Measurements from ENCODE around the gene ATXN1. TPM values are rescaled to one million over a fixed set of nuclear protein-coding genes. Genes with fewer than 3 reads are reported as not detected.
A peak's percentile ranks its signal among the peaks of the same experiment; 100 is the strongest.
"Not testable (repeated sequence)": the region's sequence is repeated elsewhere in the genome, so short reads cannot be mapped to it uniquely, and the experiment has no call there.

Gene ATXN1
- total RNA-seq, 2 donors from 2014 or later = 56.4 to 103 TPM

DNA sequence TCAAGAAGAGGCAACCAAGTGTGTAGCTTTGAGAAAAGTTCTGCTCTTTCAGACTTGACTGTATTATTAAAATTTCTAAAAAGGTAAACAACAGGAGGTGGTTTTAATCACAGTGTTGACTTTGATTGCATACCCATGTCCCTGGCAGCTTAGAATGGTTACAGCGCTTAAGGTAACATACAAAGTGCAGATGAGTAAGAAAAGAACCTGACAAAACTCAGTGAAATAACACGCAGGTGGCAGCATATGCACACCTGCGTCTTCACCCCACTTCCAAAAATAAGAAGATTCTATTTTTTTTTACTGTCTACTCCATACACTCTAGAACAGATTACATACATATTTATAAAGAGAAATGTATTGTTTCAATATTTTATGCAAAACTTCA is 289.4 kb downstream of the ATXN1 start:
- DNase-seq (ENCODE audit: low spot score) (no peak), ATAC-seq (no peak)
- Mint-ChIP-seq H3K36me3 (peaks cover 19% of the 10 kb centered on the region), H3K4me3 (peak overlapping the region; percentile 67), H3K9me3 (no peaks in the 10 kb centered on the region), H3K4me1 (ENCODE audit: low read depth in 2 of 2) (peaks cover 42 to 68% of the 10 kb centered on the region in 2 donors), H3K27ac (peak overlapping the region; percentile 44 to 74), H3K27me3 (no peaks in the 10 kb centered on the region)

DNA sequence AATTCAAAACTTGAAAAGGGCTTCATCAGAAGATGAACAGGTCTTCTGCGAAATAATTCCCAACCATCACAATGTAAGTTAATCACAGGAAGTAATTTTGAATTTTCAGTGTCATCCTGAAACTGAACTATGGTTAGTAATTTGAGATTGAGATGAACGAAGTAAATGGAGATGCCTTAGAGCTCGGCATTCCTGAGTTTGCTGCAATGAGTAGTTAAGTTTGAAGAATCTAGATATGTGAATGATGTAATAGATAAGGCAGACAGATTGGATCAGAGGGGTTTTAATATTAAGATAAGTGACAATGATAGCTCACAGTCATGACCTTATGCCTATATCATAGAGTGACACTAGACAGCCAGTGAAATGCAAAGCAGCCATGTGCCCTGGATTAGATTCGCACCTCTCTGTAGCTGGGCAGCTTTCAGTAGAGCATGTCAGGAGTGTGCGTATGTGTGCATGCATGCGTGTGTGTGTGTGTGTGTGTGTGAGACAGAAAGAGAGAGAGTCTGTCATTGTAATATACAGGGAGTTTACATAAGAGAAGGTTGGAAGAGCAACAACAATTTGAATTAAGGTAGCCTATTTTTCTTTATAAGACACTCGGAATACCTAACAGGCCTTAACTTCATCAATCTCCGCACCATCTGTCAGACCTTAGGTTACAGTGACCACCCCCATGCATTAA is 289.9 kb downstream of the ATXN1 start:
- H3K4me1 Mint-ChIP-seq (ENCODE audit: low read depth in 2 of 2) = peaks cover 40 to 64% of the 10 kb centered on the region in 2 donors
- no peaks in the 10 kb centered on the region for H3K27me3 Mint-ChIP-seq
- H3K36me3 Mint-ChIP-seq = peaks cover 16% of the 10 kb centered on the region
- no peaks in the 10 kb centered on the region for H3K9me3 Mint-ChIP-seq
- peak overlapping the region; percentile 67 for H3K4me3 Mint-ChIP-seq
- H3K27ac Mint-ChIP-seq = peak overlapping the region; percentile 44 to 74
- ATAC-seq = peak; percentile 46 to 69
- no peak for DNase-seq (ENCODE audit: low spot score)

DNA sequence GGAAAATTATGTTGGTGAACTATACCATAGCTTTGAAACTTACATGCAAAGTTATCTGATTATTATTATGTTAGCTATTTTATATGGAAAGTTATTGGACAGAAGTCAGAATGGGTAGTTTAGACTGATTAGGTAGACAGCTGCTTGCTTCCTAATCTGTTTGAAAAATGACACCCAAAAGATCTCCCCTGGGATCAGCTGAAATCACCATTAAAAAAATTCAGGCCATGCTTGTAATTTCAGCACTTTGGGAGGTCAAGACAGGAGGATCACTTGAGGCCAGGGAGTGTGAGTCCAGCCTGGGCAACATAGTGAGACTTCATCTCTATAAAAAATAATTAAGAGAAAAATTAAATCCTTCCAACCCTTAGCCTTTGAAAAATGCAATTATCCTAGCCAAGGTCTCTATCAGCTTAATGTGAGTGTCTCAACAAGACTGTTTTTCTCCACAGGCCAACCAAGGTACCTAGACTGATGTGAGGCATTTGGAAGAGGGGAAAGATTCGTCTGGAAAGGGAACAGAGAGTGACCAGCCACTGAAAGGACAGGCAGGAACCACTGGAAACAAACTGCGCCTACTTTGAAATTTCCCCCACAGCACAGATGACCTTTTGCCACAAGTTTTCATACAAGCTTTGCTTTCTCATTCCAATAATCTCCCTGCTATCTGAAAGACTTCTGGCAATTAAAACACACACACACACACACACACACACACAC is 290.6 kb downstream of the ATXN1 start:
- H3K4me3 Mint-ChIP-seq = peak overlapping the region; percentile 67
- H3K4me1 Mint-ChIP-seq (ENCODE audit: low read depth in 2 of 2) = peaks cover 42 to 64% of the 10 kb centered on the region in 2 donors
- H3K36me3 Mint-ChIP-seq = peaks cover 17% of the 10 kb centered on the region
- H3K27me3 Mint-ChIP-seq = no peaks in the 10 kb centered on the region
- DNase-seq (ENCODE audit: low spot score) (no peak), ATAC-seq (no peak)
- peak overlapping the region; percentile 44 to 74 for H3K27ac Mint-ChIP-seq
- no peaks in the 10 kb centered on the region for H3K9me3 Mint-ChIP-seq

DNA sequence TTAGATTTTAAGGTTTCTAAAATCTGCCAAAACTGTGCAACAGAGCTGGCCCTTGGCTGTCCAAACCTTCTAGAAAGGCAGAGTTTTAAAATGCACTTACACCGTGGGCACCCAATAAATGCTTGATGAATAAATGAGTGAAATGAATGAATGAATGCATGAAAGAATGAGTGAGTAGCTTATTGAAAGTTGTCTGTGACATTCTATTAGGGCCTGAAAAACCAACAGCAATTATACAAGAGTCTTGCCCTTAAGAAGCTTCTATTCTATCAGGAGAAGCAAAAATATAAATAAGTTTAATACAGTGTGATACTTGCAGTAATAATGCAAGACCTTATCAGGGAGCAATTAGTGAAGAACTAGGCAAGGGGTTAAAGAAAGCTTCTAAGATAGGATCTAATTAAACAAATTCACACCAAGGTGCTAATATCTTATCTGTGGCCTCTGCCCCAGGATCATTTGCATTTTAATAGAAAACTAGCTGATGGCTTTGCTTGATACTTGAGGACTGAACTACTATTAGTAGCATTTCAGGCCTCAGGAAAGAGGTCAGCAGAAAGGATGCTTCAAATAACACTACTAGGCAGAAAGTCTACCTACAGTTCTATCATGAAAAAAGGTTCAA is 292.2 kb downstream of the ATXN1 start:
- H3K36me3 Mint-ChIP-seq = peaks cover 15% of the 10 kb centered on the region
- H3K27me3 Mint-ChIP-seq = no peaks in the 10 kb centered on the region
- ATAC-seq (no peak), DNase-seq (ENCODE audit: low spot score) (no peak)
- peaks cover 45 to 56% of the 10 kb centered on the region in 2 donors for H3K4me1 Mint-ChIP-seq (ENCODE audit: low read depth in 2 of 2)
- H3K27ac Mint-ChIP-seq = peak overlapping the region; percentile 63 to 74
- no peaks in the 10 kb centered on the region for H3K9me3 Mint-ChIP-seq
- no peak overlapping the region for H3K4me3 Mint-ChIP-seq

DNA sequence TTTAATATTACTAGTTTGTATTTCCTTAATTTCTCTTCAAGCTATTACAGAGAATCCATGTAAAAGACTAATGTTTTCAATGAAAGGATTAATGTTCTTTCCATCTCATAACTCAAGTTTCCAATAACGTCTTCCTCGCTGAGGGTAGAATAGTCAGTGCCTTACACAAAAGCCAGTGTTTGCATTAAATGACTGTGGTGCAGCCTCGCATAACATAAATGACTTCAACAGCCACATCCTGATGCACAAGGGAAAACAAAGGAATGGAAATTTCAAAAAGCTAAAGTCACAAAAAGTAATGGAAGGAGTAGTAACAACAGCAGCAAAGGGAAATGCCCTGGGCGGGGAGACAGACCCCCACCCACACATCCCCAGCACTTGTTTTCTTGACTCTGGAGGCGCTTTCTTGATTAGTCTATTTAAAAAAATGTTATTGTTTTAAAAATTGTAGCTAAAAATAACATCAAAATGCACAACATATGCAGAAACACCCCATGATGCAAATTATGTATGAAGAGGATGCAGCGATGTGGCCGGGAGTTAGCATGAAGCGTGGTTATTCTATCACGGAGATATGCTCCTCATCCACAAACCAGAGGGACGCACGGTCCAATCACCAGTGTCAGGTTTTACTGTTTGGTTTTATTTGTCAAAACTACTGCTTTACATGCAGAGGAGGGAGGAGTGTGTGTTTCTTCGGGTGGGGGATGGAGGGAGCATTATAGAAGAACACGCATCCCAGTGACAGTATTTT is 294.3 kb downstream of the ATXN1 start:
- Mint-ChIP-seq H3K27ac (no peak overlapping the region), H3K4me1 (ENCODE audit: low read depth in 2 of 2) (peaks cover 49 to 56% of the 10 kb centered on the region in 2 donors), H3K9me3 (peaks cover 3% of the 10 kb centered on the region), H3K4me3 (no peak overlapping the region), H3K27me3 (no peaks in the 10 kb centered on the region), H3K36me3 (peaks cover 22% of the 10 kb centered on the region)
- DNase-seq (ENCODE audit: low spot score) (no peak), ATAC-seq (no peak)

DNA sequence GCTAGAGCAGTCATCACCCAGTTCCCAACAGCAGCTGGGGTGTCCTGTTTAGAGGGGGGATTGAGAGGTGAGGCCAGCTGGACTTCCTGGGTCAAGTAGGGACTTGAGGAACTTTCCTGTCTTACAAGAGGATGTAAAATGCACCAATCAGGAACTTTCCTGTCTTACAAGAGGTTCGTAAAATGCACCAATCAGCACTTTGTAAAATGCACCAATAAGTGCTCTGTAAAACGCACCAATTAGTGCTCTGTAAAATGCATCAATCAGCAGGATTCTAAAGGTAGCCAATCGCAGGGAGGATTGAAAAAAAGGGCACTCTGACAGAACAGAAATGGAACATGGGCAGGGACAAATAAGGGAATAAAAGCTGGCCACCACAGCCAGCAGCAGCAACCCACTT is 297.2 kb downstream of the ATXN1 start:
- Mint-ChIP-seq H3K4me3 (no peak overlapping the region), H3K4me1 (ENCODE audit: low read depth in 2 of 2) (peaks cover 35 to 43% of the 10 kb centered on the region in 2 donors), H3K9me3 (peaks cover 3% of the 10 kb centered on the region), H3K27me3 (no peaks in the 10 kb centered on the region), H3K36me3 (peaks cover 22% of the 10 kb centered on the region), H3K27ac (peak overlapping the region; percentile 10 to 13)
- ATAC-seq (no peak), DNase-seq (ENCODE audit: low spot score) (no peak)

DNA sequence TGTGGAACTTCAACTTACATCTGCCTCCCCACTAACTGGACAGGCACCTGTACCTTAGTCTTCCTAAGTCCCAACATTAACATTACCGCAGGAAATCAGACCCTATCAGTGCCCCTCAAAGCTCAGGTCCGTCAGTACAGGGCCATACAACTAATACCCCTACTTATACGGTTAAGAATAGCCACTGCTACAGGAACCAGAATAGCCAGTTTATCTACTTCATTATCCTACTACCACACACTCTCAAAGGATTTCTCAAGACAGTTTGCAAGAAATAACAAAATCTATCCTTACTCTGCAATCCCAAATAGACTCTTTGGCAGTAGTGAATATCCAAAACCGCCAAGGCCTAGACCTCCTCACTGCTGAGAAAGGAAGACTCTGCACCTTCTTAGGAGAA is 298.0 kb downstream of the ATXN1 start:
- Mint-ChIP-seq H3K27ac (peak overlapping the region; percentile 10 to 13), H3K4me1 (ENCODE audit: low read depth in 2 of 2) (peaks cover 28 to 37% of the 10 kb centered on the region in 2 donors), H3K4me3 (peak overlapping the region; percentile 7), H3K36me3 (peaks cover 17% of the 10 kb centered on the region)
- H3K9me3 Mint-ChIP-seq; ATAC-seq; DNase-seq (ENCODE audit: low spot score); H3K27me3 Mint-ChIP-seq: not testable (repeated sequence)

DNA sequence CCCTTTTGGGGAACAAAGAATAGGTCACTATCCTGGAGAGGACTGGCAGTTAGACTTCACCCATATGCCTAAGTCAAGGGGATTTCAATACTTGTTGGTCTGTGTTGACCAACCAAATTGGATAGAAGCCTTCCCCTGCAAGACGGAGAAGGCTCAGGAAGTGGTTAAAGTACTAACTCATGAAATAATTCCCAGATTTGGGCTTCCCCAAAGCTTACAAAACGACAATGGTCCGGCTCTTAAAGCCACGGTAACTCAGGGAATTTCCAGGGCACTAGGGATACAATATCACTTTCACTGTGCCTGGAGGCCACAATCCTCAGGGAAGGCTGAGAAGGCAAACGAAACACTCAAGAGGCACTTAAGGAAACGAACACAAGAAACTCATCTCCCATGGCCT is 299.8 kb downstream of the ATXN1 start:
- no peak for DNase-seq (ENCODE audit: low spot score)
- H3K27ac Mint-ChIP-seq = no peak overlapping the region
- peaks cover 22% of the 10 kb centered on the region for H3K36me3 Mint-ChIP-seq
- peaks cover 3% of the 10 kb centered on the region for H3K9me3 Mint-ChIP-seq
- no peak overlapping the region for H3K4me3 Mint-ChIP-seq
- peaks cover 28 to 34% of the 10 kb centered on the region in 2 donors for H3K4me1 Mint-ChIP-seq (ENCODE audit: low read depth in 2 of 2)
- H3K27me3 Mint-ChIP-seq = no peaks in the 10 kb centered on the region
- no peak for ATAC-seq

DNA sequence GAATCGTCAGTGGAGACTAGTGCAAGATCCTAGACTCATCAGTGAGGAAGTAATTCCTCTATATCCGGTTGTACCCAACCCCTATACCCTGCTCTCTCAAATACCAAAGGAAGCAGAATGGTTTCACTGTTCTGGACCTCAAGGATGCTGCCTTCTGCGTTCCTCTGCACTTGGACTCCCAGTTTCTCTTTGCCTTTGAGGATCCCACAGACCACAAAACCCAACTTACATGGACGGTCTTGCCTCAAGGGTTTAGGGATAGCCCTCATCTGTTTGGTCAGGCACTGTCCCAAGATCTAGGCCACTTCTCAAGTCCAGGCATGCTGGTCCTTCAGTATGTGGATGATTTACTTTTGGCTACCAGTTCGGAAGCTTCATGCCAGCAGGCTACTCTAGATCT is 301.8 kb downstream of the ATXN1 start:
- Mint-ChIP-seq H3K36me3 (peaks cover 17% of the 10 kb centered on the region), H3K4me1 (ENCODE audit: low read depth in 2 of 2) (peaks cover 30 to 34% of the 10 kb centered on the region in 2 donors), H3K27ac (peak overlapping the region in 1 of 2 donors; percentile 16)
- not testable (repeated sequence) for H3K4me3 Mint-ChIP-seq; H3K9me3 Mint-ChIP-seq; ATAC-seq; DNase-seq (ENCODE audit: low spot score); H3K27me3 Mint-ChIP-seq

DNA sequence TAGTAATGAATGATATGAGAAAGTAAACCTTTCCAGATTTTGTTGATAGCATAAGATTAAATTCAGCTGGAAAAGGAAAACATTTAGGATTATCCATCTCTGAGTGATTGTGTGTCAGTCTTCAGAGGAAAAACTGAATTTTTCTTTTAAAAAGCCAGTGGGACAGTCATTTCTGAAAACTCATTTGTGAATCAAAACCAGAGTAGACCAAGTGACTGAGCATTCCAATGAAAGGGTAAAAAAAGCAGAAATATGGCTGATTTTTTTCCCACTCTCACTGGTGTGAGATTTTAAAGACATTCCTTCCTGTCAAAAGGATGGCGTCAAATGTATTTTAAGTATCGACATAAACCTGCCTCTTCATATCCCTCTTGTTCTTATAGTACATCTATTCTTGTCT is 308.9 kb downstream of the ATXN1 start:
- Mint-ChIP-seq H3K27me3 (no peaks in the 10 kb centered on the region), H3K4me3 (no peak overlapping the region), H3K36me3 (peaks cover 5% of the 10 kb centered on the region), H3K27ac (no peak overlapping the region), H3K9me3 (no peaks in the 10 kb centered on the region), H3K4me1 (ENCODE audit: low read depth in 2 of 2) (peaks cover 8 to 18% of the 10 kb centered on the region in 2 donors)
- DNase-seq (ENCODE audit: low spot score) (no peak), ATAC-seq (peak in 1 of 2 donors; percentile 31)

DNA sequence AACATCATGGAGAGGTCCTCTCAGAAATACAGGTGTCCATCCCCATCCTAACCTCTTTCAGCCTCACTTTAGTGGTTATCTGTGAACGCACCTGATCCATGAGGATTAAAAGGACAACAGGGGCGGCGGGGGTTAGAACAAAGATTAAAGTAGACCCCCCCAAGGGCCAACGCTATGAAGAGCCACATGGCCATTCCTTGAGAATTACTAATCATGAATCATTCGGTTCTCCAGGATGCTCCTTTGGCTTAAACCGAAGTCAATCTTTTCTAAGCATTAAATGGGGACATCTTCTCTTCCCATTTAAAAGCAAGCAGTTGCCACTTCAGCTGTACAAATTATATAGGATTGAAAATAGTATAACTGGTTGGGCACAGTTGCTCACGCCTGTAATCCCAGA is 310.4 kb downstream of the ATXN1 start:
- Mint-ChIP-seq H3K4me1 (ENCODE audit: low read depth in 2 of 2) (peaks cover 8 to 27% of the 10 kb centered on the region in 2 donors), H3K36me3 (no peaks in the 10 kb centered on the region), H3K27me3 (no peaks in the 10 kb centered on the region), H3K4me3 (no peak overlapping the region), H3K9me3 (no peaks in the 10 kb centered on the region), H3K27ac (no peak overlapping the region)
- no peak for DNase-seq (ENCODE audit: low spot score)
- ATAC-seq = no peak

DNA sequence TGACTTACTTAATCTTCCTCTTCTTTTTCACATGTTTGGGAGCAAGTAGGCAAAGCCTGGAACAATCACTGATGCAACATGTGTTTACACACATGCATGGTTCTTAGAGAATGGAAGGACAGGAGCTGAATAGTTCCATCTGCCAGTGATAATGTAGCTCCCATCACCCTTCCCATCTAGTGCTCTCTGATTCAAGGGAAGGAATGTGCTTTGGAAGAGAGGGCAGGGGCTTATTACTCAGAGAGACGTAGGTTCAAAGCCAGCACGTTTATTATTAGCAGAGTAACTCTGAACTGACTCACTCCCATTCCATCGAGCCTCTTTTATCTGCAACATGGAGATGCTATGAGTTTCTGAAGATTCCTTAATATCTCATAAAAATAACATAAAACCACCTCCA is 311.0 kb downstream of the ATXN1 start:
- H3K27ac Mint-ChIP-seq = no peak overlapping the region
- H3K9me3 Mint-ChIP-seq = no peaks in the 10 kb centered on the region
- ATAC-seq (no peak), DNase-seq (ENCODE audit: low spot score) (no peak)
- no peaks in the 10 kb centered on the region for H3K27me3 Mint-ChIP-seq
- no peaks in the 10 kb centered on the region for H3K36me3 Mint-ChIP-seq
- no peak overlapping the region for H3K4me3 Mint-ChIP-seq
- peaks cover 8 to 27% of the 10 kb centered on the region in 2 donors for H3K4me1 Mint-ChIP-seq (ENCODE audit: low read depth in 2 of 2)

DNA sequence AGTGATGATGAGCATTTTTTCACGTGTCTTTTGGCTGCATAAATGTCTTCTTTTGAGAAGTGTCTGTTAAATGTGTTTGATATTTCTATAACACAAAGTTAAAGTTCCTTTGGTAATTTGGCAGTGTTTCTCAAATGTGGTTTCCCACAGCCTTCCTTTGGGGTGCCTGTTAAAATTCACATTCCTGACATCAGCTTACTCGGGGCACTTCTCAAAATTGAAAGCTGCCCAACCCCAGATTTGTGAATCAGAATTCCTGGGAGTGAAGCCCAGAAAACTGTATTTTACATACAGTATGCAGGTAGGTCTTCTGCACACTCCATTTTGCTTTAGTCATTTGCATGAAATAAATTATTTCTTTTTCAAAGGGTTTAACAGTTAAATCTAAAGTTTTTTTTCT is 315.0 kb downstream of the ATXN1 start:
- no peaks in the 10 kb centered on the region for H3K27me3 Mint-ChIP-seq
- no peaks in the 10 kb centered on the region for H3K9me3 Mint-ChIP-seq
- ATAC-seq (no peak), DNase-seq (ENCODE audit: low spot score) (no peak)
- H3K4me3 Mint-ChIP-seq = peak overlapping the region; percentile 31
- peaks cover 4 to 34% of the 10 kb centered on the region in 2 donors for H3K4me1 Mint-ChIP-seq (ENCODE audit: low read depth in 2 of 2)
- H3K27ac Mint-ChIP-seq = peak overlapping the region in 1 of 2 donors; percentile 31
- peaks cover 4% of the 10 kb centered on the region for H3K36me3 Mint-ChIP-seq

Measured in natural killer cell treated with Interleukin-12 subunit alpha and Interleukin-12 subunit beta and Interleukin-15 and Interleukin-18, amount 100 ng/mL, for 72 hours (primary cell).